SKM-1 treated with dmso at 0.1 percent for 144 hours (cell line): Measurements from ENCODE around the gene VTCN1.
"Not testable (repeated sequence)": the region's sequence is repeated elsewhere in the genome, so short reads cannot be mapped to it uniquely, and the experiment has no call there.

Experiments
- DNase-seq: peaks from one replicate; lab custom pipeline; 2025; ENCODE audit not compliant: unreplicated experiment; lab: John Stamatoyannopoulos, UW

VTCN1 gene

DNA sequence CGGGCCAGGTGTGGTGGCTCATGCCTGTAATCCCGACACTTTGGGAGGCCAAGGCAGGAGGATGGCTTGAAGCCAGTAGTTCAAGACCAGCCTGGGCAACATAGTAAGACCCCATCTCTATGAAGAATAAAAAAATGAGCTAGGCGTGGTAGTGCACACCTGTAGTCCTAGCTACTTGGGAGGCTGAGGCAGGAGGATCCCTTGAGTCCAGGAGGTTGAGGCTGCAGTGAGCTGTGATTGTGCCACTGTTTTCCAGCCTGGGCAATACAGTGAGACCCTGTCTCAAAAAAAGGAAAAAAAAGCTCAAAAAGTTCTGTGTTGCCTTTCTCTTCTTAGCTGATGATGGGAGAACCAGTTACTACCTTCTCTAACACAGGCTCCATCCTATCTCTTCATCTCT lies 108.9 kb downstream of the VTCN1 start:
- DNase-seq, result not testable (repeated sequence)

DNA sequence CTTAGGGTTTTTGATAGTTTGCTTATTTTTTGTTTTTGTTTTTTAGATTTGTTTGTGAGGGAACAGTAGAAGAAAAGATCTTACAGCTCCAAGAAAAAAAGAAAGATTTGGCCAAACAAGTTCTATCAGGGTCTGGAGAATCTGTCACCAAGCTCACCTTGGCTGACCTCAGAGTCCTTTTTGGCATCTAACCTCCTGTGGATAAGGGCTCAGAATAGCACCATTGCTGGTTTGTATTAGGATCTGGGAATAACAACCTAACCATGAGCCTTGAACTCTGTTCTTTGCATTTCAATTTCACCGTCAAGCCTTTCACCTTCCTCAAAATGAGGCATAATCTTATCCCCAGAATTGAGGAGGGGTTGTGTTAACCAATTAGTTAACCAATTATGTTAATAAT lies 109.4 kb downstream of the VTCN1 start:
- no peak for DNase-seq

DNA sequence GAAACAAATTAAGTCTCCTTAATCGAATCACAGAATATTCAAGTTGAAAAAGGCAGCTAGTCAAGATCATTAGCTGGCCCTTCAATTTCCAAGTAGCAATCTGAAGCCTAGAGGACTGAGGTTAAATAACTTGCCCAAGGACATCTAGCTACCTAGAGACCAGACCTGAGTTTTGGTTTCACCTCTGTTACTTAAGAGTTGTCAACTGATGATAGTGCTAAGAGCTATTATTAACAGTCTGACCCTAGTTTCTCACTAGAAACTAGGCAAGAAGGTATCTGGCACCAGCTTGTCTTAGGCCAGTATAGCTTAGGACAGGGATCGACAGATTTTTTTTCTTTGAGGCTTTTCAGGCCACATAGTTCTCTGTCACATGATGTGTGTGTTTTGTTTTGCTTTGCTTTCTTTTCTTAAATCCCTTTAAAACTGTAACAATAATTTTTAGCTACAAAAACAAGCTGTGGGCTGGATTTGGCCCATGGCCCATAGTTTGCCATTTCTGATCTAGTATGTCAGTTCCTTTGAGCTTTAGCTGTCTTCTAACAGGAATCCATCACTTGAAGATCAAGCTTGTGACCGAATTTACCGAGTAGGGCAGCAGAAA lies 112.3 kb downstream of the VTCN1 start:
- no peak for DNase-seq

DNA sequence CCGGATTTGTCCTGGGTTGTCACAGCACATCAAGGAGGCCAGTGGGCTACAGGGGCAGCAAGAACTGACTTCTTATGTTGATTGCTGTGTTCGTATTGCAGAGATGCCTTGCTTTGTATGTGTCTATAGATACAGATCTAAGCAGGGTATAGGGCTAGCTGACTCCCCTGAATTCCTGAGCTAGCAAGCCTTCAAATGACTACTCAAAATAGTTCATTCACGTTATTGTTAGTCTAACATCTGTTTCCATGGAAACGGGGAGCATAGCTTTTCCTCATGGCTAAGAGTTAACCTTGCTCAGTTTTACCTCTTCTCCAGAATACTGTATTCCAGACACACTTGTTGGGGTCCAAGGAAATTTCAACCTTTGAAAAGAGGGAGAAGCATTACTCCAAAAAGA lies 113.3 kb downstream of the VTCN1 start:
- no peak for DNase-seq

DNA sequence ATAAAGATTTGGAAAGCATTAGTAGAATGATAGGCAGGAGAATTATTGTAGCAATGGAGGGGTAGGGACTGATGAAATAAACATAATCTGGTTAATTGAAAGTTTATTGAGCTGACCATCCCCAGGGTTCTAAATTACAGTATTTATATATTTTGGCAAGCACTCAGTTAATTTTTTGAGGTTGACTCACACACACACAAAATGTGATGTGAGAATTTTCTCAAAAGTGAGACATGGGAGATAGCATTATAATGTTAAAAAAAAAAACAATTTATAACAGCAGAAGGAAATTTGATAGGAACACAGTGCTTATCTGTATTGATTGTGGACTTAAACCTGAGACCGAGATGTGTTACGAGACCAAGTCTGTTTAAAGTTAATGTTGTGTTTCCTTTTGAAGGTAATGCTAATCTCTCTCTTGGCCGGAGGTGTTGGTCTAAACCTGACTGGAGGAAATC lies 113.7 kb downstream of the VTCN1 start:
- DNase-seq, result no peak

DNA sequence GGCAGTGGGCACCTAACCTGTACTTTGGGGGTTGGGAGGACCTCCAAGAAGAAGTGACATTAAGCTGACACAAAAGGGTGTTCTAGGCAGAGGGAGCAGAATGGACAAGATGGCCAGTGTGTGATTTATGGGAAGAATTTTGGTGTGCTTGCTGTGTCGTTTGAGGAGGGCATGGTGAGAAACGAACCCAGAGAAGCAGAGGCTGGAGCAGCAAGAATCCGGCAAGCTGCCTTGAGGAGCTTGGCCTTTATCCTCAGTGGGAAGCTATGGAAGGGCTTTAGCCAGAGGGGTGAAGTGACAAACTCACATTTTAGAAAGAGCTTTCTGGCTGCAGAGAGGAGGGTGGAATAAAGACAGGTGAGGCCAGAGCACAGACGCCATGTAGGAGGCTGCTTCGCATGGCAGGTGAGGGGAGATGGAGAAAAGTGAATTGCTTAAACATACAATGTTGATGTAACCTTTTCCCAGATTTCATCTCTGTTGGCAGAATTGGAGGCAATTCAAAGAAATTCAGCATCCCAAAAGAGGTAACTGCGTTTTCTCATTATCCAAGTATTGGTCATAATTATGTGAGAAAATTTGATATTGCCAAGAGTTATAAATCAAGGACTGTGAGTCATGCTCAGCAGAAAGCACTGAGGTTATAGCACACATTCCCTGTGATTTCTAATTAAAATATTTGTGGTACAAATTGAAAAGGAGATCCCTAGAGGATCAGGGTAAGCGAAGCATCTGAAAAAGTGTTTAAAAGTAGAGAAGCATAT lies 115.7 kb downstream of the VTCN1 start:
- DNase-seq, result no peak

DNA sequence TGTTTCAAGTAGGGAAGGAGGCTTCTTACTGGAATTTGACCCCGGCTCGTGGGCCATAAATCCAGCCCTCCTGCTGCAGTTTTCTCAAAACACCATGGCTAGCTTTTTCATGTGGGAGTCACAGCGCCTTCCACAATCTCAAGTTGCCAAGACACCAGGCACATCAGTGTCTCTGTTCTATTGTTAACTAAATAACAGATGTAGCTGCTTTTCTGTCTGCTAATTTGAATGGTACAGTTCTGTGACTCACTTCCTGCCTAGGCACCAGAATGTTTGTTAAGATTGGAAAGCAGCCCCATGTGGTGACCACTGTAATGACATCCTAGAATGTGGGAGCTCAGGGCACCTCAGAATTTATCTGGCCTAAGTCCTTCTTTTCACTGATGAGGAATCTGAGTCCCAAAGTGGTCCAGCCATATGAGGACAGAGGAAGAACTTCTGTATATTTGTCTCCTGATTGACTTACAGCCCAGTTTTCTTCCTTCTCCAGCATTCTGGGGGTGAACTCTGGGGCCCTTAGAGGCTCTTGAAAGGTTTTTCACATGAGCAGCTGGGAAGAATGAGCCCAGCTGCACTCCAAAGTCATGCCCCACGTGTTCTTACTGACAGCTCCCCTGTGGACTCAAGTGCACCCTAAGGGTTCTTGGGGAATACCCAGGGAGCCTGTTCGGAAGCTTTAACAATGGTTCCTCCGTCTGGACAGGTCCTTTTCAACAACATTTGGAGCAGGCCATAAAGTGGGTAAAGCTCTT lies 116.7 kb downstream of the VTCN1 start:
- DNase-seq, result peak; percentile 18
